SK-N-SH (cell line): ENCODE measurements around the gene LMBR1L.
A peak's percentile ranks its signal among the peaks of the same experiment; 100 is the strongest.

ENCODE experiments used
- CHD2 ChIP-seq: fragments of 150-350 bp; IDR thresholded peaks from 2 replicates; pipeline ENCODE4 v1.6.1; 2018; ENCODE audit warnings: low read length; ENCODE audit not compliant: partially characterized antibody
- EP300 ChIP-seq, 2 experiments: IDR thresholded peaks; 2 replicates each; pipeline versions ENCODE4 v1.4.0 to v1.6.1; 2012; ENCODE audit warnings: borderline replicate concordance in 1 of 2, low read depth in 1 of 2, low read length in 1 of 2
- JUND ChIP-seq: IDR thresholded peaks from 2 replicates; pipeline ENCODE4 v1.4.0; 2012
- NRF1 ChIP-seq: IDR thresholded peaks from 2 replicates; pipeline ENCODE4 v1.6.1; 2012; ENCODE audit warnings: low read depth, mild to moderate bottlenecking, low read length
- POLR2AphosphoS5 ChIP-seq: IDR thresholded peaks from 2 replicates; pipeline ENCODE4 v1.6.1; 2012; ENCODE audit warnings: low read depth, low read length
- RAD21 ChIP-seq: IDR thresholded peaks from 2 replicates; pipeline ENCODE4 v1.6.1; 2012; ENCODE audit warnings: mild to moderate bottlenecking, low read length
- SIN3A ChIP-seq: IDR thresholded peaks from 2 replicates; pipeline ENCODE4 v1.6.1; 2012; ENCODE audit warnings: low read depth, mild to moderate bottlenecking, low read length, moderate library complexity, borderline replicate concordance
- YY1 ChIP-seq: IDR thresholded peaks from 2 replicates; pipeline ENCODE4 v1.4.0; 2012; ENCODE audit warnings: low read depth, mild to moderate bottlenecking
- TF ChIP-seq, protein P1 (sequence below): fragments of 200-600 bp; sonication (generic); IDR thresholded peaks from 2 replicates; pipeline ENCODE4 v1.6.1; 2017; ENCODE audit warnings: antibody characterized with exemption, mild to moderate bottlenecking, moderate library complexity

GRCh38 chr12:49069507-49070346, 40.9 kb downstream of the LMBR1L start, which contains the start of gene RHEBL1:
- TF ChIP-seq, protein P1, sequence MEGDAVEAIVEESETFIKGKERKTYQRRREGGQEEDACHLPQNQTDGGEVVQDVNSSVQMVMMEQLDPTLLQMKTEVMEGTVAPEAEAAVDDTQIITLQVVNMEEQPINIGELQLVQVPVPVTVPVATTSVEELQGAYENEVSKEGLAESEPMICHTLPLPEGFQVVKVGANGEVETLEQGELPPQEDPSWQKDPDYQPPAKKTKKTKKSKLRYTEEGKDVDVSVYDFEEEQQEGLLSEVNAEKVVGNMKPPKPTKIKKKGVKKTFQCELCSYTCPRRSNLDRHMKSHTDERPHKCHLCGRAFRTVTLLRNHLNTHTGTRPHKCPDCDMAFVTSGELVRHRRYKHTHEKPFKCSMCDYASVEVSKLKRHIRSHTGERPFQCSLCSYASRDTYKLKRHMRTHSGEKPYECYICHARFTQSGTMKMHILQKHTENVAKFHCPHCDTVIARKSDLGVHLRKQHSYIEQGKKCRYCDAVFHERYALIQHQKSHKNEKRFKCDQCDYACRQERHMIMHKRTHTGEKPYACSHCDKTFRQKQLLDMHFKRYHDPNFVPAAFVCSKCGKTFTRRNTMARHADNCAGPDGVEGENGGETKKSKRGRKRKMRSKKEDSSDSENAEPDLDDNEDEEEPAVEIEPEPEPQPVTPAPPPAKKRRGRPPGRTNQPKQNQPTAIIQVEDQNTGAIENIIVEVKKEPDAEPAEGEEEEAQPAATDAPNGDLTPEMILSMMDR, result peak; percentile 28; the same call in 1 of the 2 replicates
- TF ChIP-seq POLR2AphosphoS5, result peak; percentile 56; the same call in 1 of the 2 replicates
- TF ChIP-seq YY1, result no peak
- TF ChIP-seq JUND, result no peak
- peak; percentile 84; the same call in 1 of the 2 replicates for TF ChIP-seq SIN3A
- no peak for TF ChIP-seq RAD21
- no peak for TF ChIP-seq EP300 (IDR thresholded peaks at IDR 0.05; ENCODE audit: borderline replicate concordance in 1 of 2, low read depth in 1 of 2, low read length in 1 of 2)
- TF ChIP-seq NRF1, result peak; percentile 84
- no peak for TF ChIP-seq CHD2
